Lower lobe of right lung (tissue), 2 donors: Measurements from ENCODE around the gene SAPCD2. TPM values are rescaled to one million over a fixed set of nuclear protein-coding genes. Genes with fewer than 3 reads are reported as not detected.
A peak's percentile ranks its signal among the peaks of the same experiment; 100 is the strongest.

Source experiments
- ATAC-seq, 2 donors: fragments of 200-7000 bp; cut with Tn5 transposase; one replicate each; pipeline ENCODE4 v1.9.1; 2020 to 2022; ENCODE audit warnings: mild to moderate bottlenecking in 2 of 2, moderate library complexity in 2 of 2
- DNase-seq: peaks from one replicate; pipeline ENCODE4 v3.0.0-alpha.2; 2020
- H3K27ac ChIP-seq: fragments of 200-600 bp; one replicate; pipeline ENCODE4 v1.8.0; 2022
- H3K27me3 ChIP-seq: fragments of 200-600 bp; one replicate; pipeline ENCODE4 v1.8.0; 2022; ENCODE audit warnings: low read depth
- H3K36me3 ChIP-seq: fragments of 200-600 bp; one replicate; pipeline ENCODE4 v1.8.0; 2022; ENCODE audit warnings: mild to moderate bottlenecking
- H3K4me1 ChIP-seq: fragments of 200-600 bp; one replicate; pipeline ENCODE4 v1.8.0; 2022
- H3K4me3 ChIP-seq: fragments of 200-600 bp; one replicate; pipeline ENCODE4 v1.8.0; 2022; ENCODE audit warnings: mild to moderate bottlenecking
- H3K9me3 ChIP-seq: fragments of 200-600 bp; one replicate; pipeline ENCODE4 v1.8.0; 2022
- CTCF ChIP-seq: fragments of 200-600 bp; IDR thresholded peaks from one replicate; pipeline ENCODE4 v1.8.0; 2022; ENCODE audit warnings: antibody characterized with exemption, mild to moderate bottlenecking
- intact Hi-C: fragments of 100-400 bp; cut with DNase I; formaldehyde crosslinking; loops from one replicate; pipeline ENCODE4 v1.11.0; 2022
- total RNA-seq: library from RNA; stranded (reverse); fragmentation: NEBNext Ultra II Directional; extraction: Animal tissue kit (Norgen Biotek cat#: 25700); gene quantifications from one replicate; pipeline ENCODE4 v1.2.1, GENCODE V29; 2021
- donor health status: DM: no; HTN: yes; CAD: no; lungs with severe emphysema.

The SAPCD2 gene
- total RNA-seq, 1 donor from 2014 or later: 0.86 TPM

DNA sequence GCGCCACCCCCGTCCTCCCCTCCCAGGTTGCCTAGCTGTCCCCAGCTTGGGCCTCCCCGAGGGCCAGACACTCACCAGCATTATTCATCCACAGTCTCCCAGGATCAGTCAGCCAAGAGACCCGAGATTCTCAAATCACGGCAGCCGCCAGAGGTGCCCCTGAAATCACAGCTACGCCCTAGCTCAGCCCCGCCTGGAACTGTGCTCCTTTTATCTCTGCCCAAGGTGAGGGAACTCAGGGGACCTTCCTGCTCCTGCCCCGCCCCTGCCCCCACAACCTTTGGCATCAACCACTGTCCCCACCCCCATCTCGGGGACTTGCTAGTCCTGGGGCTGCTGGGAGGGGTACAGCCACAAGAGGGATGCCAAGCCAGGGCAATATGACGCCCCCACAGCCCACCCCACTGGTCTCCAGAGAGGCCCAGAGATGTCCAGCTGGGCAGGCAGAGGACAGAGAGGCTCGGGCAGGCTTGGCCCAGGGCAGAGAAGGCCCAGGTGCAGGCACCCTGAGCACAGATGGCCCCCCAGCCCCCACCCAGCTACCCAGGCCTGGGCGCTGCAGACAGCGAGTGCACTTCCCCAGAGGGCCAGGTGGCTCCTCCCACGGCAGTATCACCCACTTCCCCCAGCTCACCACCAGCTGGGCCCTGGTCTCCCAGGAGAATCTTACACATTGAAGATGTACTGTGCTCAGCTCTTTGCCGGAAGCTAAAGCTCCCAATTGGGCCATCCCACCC is 38.3 kb downstream of the SAPCD2 start, which contains the start of gene FUT7:
FUT7 (minus strand) TSS at position 185 of the 737 bp plus-strand sequence; CDS start at position 88, 97 bp downstream.
- no peaks in the 10 kb centered on the region for H3K27me3 ChIP-seq
- DNase-seq: no peak
- TF ChIP-seq CTCF: no peak
- peak within 1 kb of the TSS; percentile 68 for H3K4me3 ChIP-seq
- ATAC-seq: no peak
- peak within 1 kb of the TSS; percentile 53 for H3K27ac ChIP-seq
- intact Hi-C loops: no loop called here
- no peaks in the 10 kb centered on the region for H3K36me3 ChIP-seq
- H3K9me3 ChIP-seq: no peaks in the 10 kb centered on the region
- H3K4me1 ChIP-seq: peaks cover 65% of the 10 kb centered on the region

- TF ChIP-seq CTCF: no peak
- no peaks in the 10 kb centered on the region for H3K27me3 ChIP-seq
- intact Hi-C loops: no loop called here
- H3K4me3 ChIP-seq: peak overlapping the region; percentile 68
- DNase-seq (peak; percentile 75), ATAC-seq (no peak)
- no peaks in the 10 kb centered on the region for H3K9me3 ChIP-seq
- H3K4me1 ChIP-seq: peaks cover 77% of the 10 kb centered on the region
- no peaks in the 10 kb centered on the region for H3K36me3 ChIP-seq
- H3K27ac ChIP-seq: peak overlapping the region; percentile 53
Observed at GRCh38 chr9:137030538-137031527, 39.5 kb downstream of the SAPCD2 start.

- no peaks in the 10 kb centered on the region for H3K36me3 ChIP-seq
- peak overlapping the region; percentile 53 for H3K27ac ChIP-seq
- no peaks in the 10 kb centered on the region for H3K27me3 ChIP-seq
- peak overlapping the region; percentile 68 for H3K4me3 ChIP-seq
- DNase-seq (no peak), ATAC-seq (no peak)
- intact Hi-C loops: no loop called here
- no peaks in the 10 kb centered on the region for H3K9me3 ChIP-seq
- no peak for TF ChIP-seq CTCF
- H3K4me1 ChIP-seq: peaks cover 70% of the 10 kb centered on the region
Observed at GRCh38 chr9:137030006-137030405, 40.4 kb downstream of the SAPCD2 start.

GRCh38 chr9:137029058-137029936 is 41.1 kb downstream of the SAPCD2 start:
- peak overlapping the region; percentile 68 for H3K4me3 ChIP-seq
- H3K4me1 ChIP-seq: peaks cover 62% of the 10 kb centered on the region
- peak; percentile 95 for TF ChIP-seq CTCF

More at GRCh38 chr9:137029058-137029936, 41.1 kb downstream of the SAPCD2 start:
- Histone ChIP-seq H3K27me3 (no peaks in the 10 kb centered on the region), H3K27ac (peak overlapping the region; percentile 53), H3K9me3 (no peaks in the 10 kb centered on the region), H3K36me3 (no peaks in the 10 kb centered on the region)
- peak; percentile 85 for DNase-seq
- ATAC-seq: peak; percentile 81 to 84
- intact Hi-C loops: no loop called here
